Stimulated activated CD8-positive, alpha-beta memory T cell treated with anti-CD3 and anti-CD28 coated beads, Interleukin-15, amount 100 ng/mL, for 1 hour (primary cell): ENCODE results near the gene NEDD8.

Experiments used
- DNase-seq: peaks from one replicate; pipeline ENCODE4 v3.0.0-alpha.2; 2020; ENCODE audit warnings: low read depth

Gene NEDD8

GRCh38 chr14:24263848-24264247 lies 31.7 kb upstream of the NEDD8 start:
- no peak for DNase-seq

DNA sequence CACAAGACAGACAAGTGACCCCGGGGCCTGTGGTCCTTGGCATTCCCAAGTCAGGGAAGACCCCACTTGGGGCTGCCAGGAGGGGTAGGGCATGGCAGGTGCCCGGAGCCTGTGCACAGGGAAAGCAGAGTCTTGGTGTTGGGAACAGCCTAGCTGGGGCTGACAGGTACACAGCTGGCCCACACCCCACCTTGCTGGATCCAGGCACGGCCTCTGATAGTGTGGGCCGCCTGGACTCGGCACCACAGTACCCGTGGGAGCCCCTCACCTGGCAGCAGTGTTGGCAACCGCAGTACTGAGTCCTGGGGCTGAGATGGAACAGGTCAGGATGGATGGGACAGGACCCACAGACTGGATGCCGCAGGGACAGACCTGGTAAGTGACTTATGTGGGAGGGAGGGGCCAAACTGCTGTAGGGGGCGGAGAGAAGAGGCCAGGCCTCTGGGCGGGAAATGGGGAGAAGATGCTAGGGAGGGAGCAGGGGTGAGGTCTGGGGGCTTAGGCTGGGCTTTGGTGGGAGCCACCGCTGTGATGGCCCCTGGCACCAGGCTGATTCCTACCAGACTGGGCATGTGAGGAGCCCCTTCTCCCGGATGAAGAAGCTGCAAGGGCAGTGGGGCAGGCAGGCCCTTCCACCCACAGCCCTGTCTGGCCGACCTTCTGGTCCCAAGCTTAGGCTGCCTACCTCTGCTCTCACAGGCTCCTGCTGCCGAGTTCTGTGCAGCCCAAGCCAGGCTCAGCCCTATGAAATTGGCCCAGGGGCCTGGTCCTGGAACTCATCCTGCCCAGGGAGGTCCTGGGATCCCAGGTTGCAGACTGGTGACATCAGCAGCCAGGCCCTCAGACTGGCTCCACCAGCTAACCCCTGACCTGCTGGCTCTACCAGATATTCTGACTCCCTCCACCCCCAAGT lies 30.9 kb upstream of the NEDD8 start, which contains the start of gene TGM1:
Gene TGM1, minus strand, starts transcription at position 357 of the 913 bp plus-strand sequence. CDS start 825 bp downstream, outside the sequence.
- DNase-seq, result no peak

GRCh38 chr14:24261969-24262327 lies 29.8 kb upstream of the NEDD8 start:
- DNase-seq, result no peak

- no peak for DNase-seq
These were observed 29.2 kb upstream of the NEDD8 start for GRCh38 chr14:24261256-24261968.

DNA sequence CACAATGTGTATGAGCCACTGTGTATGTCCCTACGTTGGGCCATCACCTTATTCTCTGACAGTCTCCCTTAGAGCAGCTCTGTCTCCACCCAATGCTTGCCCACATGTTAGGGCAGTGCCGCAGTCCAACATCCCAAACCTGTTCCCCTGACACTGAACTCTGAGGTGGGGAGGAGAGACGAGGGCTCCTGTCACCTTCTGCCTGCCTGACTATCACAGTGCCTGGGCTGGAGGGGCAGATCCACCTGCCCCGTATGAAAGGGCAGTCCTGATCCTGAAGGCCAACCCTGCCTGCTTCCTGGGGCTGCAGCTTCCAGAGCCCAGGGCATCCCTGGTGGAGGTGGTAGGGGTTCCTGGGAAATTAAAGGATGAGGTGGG lies 28.6 kb upstream of the NEDD8 start:
- DNase-seq, result no peak

GRCh38 chr14:24260026-24260779 lies 28.0 kb upstream of the NEDD8 start:
- no peak for DNase-seq

DNA sequence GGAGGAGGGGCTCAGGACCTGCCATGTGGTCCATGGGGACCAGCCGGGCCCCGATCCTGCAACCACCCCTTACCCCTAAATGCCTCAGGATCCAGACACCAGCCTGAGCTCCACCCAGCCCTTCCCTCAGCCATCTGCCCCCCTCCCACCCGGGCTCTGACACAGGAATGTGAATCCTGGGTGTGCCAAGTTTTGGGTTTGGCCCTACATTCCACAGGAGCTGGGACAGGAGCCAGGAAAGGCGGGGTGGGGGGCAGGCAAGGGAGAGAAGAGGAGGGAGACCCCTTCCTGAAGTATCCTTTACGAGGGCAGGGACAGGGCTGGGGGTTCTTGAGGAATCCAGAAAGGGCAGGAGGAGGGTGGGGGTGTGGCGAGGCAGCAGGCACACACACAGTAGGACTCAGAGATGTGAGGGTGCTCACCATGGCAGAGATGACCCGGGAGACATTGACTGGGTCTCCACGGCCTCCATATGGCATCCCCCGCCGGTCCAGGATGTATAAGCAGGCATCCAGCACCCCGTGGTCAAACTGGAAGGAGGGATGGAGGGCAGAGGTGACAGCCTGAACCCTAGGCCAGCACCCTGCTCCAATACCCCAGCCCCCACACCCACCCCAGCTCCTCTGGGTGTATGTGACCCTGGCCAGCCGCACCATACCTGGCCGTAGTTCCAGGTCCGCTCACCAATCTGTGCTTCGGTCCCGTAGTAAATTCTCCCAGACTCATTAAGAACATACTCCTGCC lies 27.3 kb upstream of the NEDD8 start:
- DNase-seq, result no peak

GRCh38 chr14:24258548-24259265 lies 26.5 kb upstream of the NEDD8 start:
- DNase-seq, result no peak

DNA sequence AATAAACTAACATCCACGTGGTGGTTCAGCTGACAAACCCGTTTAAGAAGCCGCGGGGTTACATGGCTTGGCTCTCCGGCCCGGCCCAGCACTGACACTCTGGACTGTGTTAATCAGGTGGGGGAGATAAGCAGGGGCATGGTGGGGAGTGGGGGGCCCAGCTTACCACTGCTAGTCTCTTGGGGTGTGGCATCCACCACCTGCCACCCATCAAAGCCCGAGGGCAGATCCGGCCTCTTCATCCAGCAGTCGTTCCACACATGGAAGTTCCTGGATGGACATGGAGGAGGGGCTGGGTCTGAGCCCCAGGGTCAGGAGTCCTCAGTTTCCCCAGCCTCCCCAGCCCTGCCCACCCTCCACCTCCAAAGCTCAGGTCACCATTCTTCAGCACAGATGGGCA lies 26.0 kb upstream of the NEDD8 start:
- no peak for DNase-seq

- DNase-seq, result no peak
These were observed 24.8 kb upstream of the NEDD8 start for GRCh38 chr14:24256960-24257359.

DNA sequence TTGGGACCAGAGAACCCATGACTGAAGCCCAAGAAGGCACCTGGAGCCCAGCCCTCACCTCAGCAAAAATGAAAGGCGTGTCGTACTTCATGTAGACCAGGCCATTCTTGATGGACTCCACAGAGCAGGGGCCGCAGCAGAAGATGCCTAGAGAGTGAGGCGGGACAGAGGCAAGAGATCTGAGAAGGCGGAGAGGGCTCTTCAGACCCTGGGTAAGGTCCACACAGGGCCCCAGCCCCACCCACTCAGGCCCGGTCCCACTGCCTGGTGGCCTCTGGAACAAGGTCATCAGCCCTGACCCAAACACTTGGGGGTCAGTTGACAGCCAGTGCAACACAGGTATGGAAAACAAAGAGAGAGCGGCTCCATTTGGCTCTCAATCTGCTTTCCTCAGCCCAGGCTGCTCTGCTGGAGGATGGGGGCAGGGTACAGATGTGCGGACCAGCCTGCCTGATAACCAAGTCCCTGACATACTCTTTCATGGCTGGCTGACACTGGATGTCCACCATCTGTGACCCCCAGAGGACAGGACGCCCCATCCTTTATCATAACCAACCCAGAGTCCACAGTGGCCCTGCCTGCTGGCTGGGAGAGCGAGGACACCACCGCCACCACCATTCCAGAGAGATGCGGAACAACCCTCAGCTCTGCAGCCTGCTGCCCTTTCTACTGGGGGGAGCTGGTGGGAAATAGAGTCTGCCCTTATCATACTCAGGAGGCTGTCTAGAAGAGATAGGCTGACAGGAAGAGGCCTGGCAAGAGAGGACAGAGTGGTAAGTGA lies 24.0 kb upstream of the NEDD8 start:
- DNase-seq, result no peak

- no peak for DNase-seq
These were observed 23.3 kb upstream of the NEDD8 start for GRCh38 chr14:24255438-24255837.

- no peak for DNase-seq
These were observed 22.6 kb upstream of the NEDD8 start for GRCh38 chr14:24254630-24255392.

DNA sequence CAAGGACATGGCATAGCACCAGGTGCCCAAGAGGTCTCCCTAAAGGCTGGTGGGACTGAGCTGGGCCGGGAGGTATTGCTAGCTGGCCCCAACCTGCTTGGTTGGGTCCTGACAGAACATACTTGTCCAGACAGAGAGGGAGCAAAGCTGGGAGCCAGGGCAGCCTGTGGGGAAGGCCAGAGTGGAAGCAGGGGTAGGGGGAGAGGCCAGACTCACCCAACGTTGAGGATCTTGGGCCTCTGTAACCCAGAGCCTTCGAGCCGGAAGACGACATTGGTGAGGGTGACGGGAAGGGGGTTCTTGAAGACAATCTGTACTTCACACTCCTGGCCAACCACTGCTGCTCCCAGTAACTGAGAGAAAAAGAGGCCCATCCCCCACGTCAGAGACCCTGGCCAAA lies 21.8 kb upstream of the NEDD8 start:
- DNase-seq, result no peak

GRCh38 chr14:24252289-24253124 lies 20.3 kb upstream of the NEDD8 start:
- DNase-seq, result no peak

DNA sequence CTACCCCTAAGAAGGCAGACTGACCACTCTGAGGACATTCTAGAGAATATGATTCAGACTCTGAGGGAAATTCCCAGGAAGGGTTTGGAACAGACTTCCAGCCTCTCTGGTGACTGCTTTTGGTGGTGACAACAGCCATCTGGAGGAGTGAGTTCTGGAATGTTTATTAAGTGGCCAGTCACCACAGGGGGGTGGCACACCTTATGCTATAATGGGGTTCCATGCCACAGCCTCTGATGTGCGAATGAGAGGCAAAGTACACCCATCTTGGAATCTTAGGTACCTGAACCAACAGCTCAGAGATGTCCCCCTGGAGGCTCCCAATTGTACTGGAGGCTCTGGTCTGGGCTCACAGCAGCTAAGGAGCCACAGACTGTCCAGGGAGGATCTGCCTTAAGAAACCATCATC lies 19.7 kb upstream of the NEDD8 start:
- DNase-seq, result no peak

DNA sequence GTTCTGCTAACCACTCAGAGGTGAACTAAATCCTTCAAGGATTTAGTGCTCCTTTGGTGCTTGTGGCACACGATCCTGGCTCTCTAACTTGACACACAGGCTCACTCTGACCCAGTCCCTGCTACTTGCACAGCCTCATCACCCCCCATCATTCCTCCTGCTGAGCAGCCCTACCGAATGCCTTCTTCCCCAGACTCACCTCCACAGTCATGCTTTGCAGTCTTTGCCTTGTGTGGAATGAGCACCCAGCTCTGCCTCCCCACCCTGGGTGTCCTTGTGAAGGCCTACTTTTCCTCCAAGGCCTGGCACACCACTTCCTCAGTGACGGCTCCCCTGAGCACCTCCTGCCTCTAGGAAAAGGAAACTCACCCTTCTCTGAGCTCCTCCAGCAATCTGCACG lies 18.2 kb upstream of the NEDD8 start:
- no peak for DNase-seq

GRCh38 chr14:24249230-24250021 lies 17.3 kb upstream of the NEDD8 start:
- DNase-seq, result no peak
